ENCODE data around the gene NSMCE4A.
"Not testable (repeated sequence)": the region's sequence is repeated elsewhere in the genome, so short reads cannot be mapped to it uniquely, and the experiment has no call there.

The NSMCE4A gene

GRCh38 chr10:121974535-121975294 is at the start of gene NSMCE4A:
Gene NSMCE4A, minus strand, starts transcription at chr10:121975217. Its CDS starts 52 bp downstream, at chr10:121975165.
- DNase-seq: peak; percentile 55

- not testable (repeated sequence) for DNase-seq
Observed at GRCh38 chr10:122023257-122023656, 48.2 kb upstream of the NSMCE4A start.

GRCh38 chr10:122022276-122022675 is 47.3 kb upstream of the NSMCE4A start:
- no peak for DNase-seq

- no peak for DNase-seq
Observed at GRCh38 chr10:122021828-122022227, 46.8 kb upstream of the NSMCE4A start.

- DNase-seq: no peak
Observed at GRCh38 chr10:122021379-122021778, 46.4 kb upstream of the NSMCE4A start.

- DNase-seq: no peak
Observed at GRCh38 chr10:122020226-122020625, 45.2 kb upstream of the NSMCE4A start.

GRCh38 chr10:122019414-122019975 is 44.5 kb upstream of the NSMCE4A start:
- no peak for DNase-seq

GRCh38 chr10:122018951-122019413 is 44.0 kb upstream of the NSMCE4A start:
- no peak for DNase-seq

GRCh38 chr10:122018491-122018890 is 43.5 kb upstream of the NSMCE4A start:
- no peak for DNase-seq

- DNase-seq: not testable (repeated sequence)
Observed at GRCh38 chr10:122017926-122018325, 42.9 kb upstream of the NSMCE4A start.

- no peak for DNase-seq
Observed at GRCh38 chr10:122014652-122015248, 39.7 kb upstream of the NSMCE4A start.

- no peak for DNase-seq
Observed at GRCh38 chr10:122013311-122013780, 38.3 kb upstream of the NSMCE4A start.

- DNase-seq: no peak
Observed at GRCh38 chr10:122012731-122013130, 37.7 kb upstream of the NSMCE4A start.

GRCh38 chr10:122010405-122011050 is 35.5 kb upstream of the NSMCE4A start:
- DNase-seq: no peak

GRCh38 chr10:122007415-122007814 is 32.4 kb upstream of the NSMCE4A start:
- DNase-seq: no peak

GRCh38 chr10:122001698-122002097 is 26.7 kb upstream of the NSMCE4A start:
- no peak for DNase-seq

- DNase-seq: no peak
Observed at GRCh38 chr10:121999301-121999700, 24.3 kb upstream of the NSMCE4A start.

GRCh38 chr10:121998462-121998861 is 23.4 kb upstream of the NSMCE4A start:
- no peak for DNase-seq

- DNase-seq: no peak
Observed at GRCh38 chr10:121994429-121994941, 19.5 kb upstream of the NSMCE4A start.

GRCh38 chr10:121991727-121992126 is 16.7 kb upstream of the NSMCE4A start:
- not testable (repeated sequence) for DNase-seq

- DNase-seq: no peak
Observed at GRCh38 chr10:121990015-121990677, 15.1 kb upstream of the NSMCE4A start.
